Loucy (cell line): ENCODE data around the gene FLII.

Experiments
- H2AFZ ChIP-seq: fragments of 200-600 bp; sonication (generic); 2 replicates; pipeline ENCODE4 v1.6.0; 2016; ENCODE audit warnings: antibody characterized with exemption, mild to moderate bottlenecking, low read length, moderate library complexity
- H3F3A ChIP-seq: fragments of 200-600 bp; 2 replicates; pipeline ENCODE4 v1.6.0; 2016; ENCODE audit warnings: antibody characterized with exemption, low read depth, mild to moderate bottlenecking
- H3K27me3 ChIP-seq: fragments of 200-600 bp; sonication (generic); 2 replicates; pipeline ENCODE4 v1.6.1; 2014; ENCODE audit warnings: low read length, mild to moderate bottlenecking; ENCODE audit not compliant: insufficient read depth, poor library complexity, severe bottlenecking
- H3K36me3 ChIP-seq: fragments of 200-600 bp; sonication (generic); 2 replicates; pipeline ENCODE4 v1.6.1; 2016; ENCODE audit warnings: low read length; ENCODE audit not compliant: insufficient read depth
- H3K4me1 ChIP-seq: fragments of 200-600 bp; sonication (generic); 2 replicates; pipeline ENCODE4 v1.5.1; 2014; ENCODE audit warnings: low read length, mild to moderate bottlenecking; ENCODE audit not compliant: insufficient read depth, poor library complexity, severe bottlenecking
- H3K4me2 ChIP-seq: fragments of 200-600 bp; sonication (generic); 2 replicates; pipeline ENCODE4 v1.6.0; 2014; ENCODE audit warnings: antibody characterized with exemption, low read length, low read depth, mild to moderate bottlenecking; ENCODE audit not compliant: poor library complexity, severe bottlenecking
- H3K4me3 ChIP-seq: fragments of 200-600 bp; sonication (generic); 2 replicates; pipeline ENCODE4 v1.5.1; 2014; ENCODE audit warnings: low read length, mild to moderate bottlenecking, mixed read lengths; ENCODE audit not compliant: poor library complexity, severe bottlenecking
- H3K79me2 ChIP-seq: fragments of 200-600 bp; sonication (generic); 2 replicates; pipeline ENCODE4 v1.6.1; 2014; ENCODE audit warnings: low read length; ENCODE audit not compliant: insufficient read depth
- H3K9ac ChIP-seq: fragments of 200-600 bp; sonication (generic); 2 replicates; pipeline ENCODE4 v1.6.0; 2014; ENCODE audit warnings: mild to moderate bottlenecking, low read depth, low read length, moderate library complexity; ENCODE audit not compliant: poor library complexity, severe bottlenecking
- H3K9me2 ChIP-seq: fragments of 200-600 bp; sonication (generic); replicated peaks from 2 replicates; pipeline ENCODE4 v1.6.1; 2016; ENCODE audit warnings: low read depth, low read length, mixed read lengths
- H3K9me3 ChIP-seq: fragments of 200-600 bp; sonication (generic); 2 replicates; pipeline ENCODE4 v1.6.1; 2014; ENCODE audit warnings: mild to moderate bottlenecking, antibody characterized with exemption, low read length, low read depth; ENCODE audit not compliant: insufficient read depth
- H4K20me1 ChIP-seq: fragments of 200-600 bp; sonication (generic); 2 replicates; pipeline ENCODE4 v1.6.0; 2014; ENCODE audit warnings: antibody characterized with exemption, low read length, mild to moderate bottlenecking; ENCODE audit not compliant: insufficient read depth, poor library complexity, severe bottlenecking
- EZH2phosphoT487 ChIP-seq: fragments of 200-600 bp; IDR thresholded peaks from 2 replicates; pipeline ENCODE4 v1.6.1; 2018; ENCODE audit warnings: antibody characterized with exemption, mild to moderate bottlenecking, moderate library complexity, borderline replicate concordance
- TF ChIP-seq, protein P1 (sequence below): fragments of 200-600 bp; sonication (generic); conservative IDR thresholded peaks from 2 replicates; pipeline ENCODE4 v1.5.1; 2014; ENCODE audit warnings: mild to moderate bottlenecking, antibody characterized with exemption, low read length

Gene FLII

DNA sequence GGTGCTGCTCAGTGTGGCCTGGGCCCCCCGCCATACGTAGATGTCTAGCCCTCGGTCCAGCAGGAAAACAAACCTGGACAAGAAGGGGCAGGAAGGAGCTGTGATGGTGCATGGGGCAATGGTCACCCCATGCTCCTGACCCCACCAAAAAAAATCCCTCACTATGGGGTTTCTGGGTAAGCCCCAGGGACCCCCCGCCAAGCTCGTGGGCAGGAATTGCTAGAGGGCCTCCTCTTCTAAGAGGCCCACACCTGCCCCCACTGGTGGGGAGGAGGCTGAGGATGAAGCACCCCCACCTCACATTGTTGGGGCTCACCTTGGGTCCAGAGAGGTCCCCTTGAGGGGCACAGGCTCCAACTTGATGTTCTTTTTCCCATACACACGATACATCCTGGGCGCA lies 9.7 kb downstream of the FLII start:
- no peak for TF ChIP-seq EZH2phosphoT487
- TF ChIP-seq, protein P1, sequence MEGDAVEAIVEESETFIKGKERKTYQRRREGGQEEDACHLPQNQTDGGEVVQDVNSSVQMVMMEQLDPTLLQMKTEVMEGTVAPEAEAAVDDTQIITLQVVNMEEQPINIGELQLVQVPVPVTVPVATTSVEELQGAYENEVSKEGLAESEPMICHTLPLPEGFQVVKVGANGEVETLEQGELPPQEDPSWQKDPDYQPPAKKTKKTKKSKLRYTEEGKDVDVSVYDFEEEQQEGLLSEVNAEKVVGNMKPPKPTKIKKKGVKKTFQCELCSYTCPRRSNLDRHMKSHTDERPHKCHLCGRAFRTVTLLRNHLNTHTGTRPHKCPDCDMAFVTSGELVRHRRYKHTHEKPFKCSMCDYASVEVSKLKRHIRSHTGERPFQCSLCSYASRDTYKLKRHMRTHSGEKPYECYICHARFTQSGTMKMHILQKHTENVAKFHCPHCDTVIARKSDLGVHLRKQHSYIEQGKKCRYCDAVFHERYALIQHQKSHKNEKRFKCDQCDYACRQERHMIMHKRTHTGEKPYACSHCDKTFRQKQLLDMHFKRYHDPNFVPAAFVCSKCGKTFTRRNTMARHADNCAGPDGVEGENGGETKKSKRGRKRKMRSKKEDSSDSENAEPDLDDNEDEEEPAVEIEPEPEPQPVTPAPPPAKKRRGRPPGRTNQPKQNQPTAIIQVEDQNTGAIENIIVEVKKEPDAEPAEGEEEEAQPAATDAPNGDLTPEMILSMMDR = no peak
- Histone ChIP-seq H3K4me1 (no peaks in the 10 kb centered on the region), H3K27me3 (no peaks in the 10 kb centered on the region), H3K9ac (no peak overlapping the region), H3K79me2 (no peaks in the 10 kb centered on the region), H2AFZ (no peak overlapping the region), H4K20me1 (no peaks in the 10 kb centered on the region), H3K4me3 (no peak overlapping the region), H3K9me3 (no peaks in the 10 kb centered on the region), H3F3A (no peaks in the 10 kb centered on the region), H3K9me2 (no peaks in the 10 kb centered on the region), H3K36me3 (peaks cover 70% of the 10 kb centered on the region; the same call in 1 of the 2 replicates), H3K4me2 (no peak overlapping the region)

DNA sequence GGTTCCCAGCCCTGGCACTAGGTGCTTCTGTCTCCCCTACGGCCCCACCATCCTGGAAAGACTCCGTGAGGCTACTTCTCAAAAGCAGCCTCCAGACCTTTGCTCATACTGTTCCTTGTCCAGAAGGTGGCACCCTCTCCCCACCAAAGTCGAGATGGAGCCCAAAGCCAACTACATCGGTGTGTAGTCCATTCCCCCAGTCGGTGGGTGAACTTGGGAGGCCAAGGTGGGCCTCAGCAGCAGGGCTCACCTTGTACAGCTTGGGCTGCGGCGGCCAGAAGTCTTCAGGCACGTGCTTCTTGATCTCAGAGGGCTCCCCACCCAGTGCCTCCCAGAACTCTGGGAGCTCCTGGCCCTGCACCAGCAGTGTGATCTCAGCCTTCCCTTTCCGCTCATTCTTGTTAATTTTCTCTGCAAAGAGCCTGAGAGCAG lies 10.2 kb downstream of the FLII start:
- no peak overlapping the region for H3K4me3 ChIP-seq
- no peaks in the 10 kb centered on the region for H3K9me3 ChIP-seq
- no peaks in the 10 kb centered on the region for H3F3A ChIP-seq
- H3K79me2 ChIP-seq = no peaks in the 10 kb centered on the region
- no peaks in the 10 kb centered on the region for H4K20me1 ChIP-seq
- H3K9ac ChIP-seq = no peak overlapping the region
- H3K36me3 ChIP-seq = peaks cover 66% of the 10 kb centered on the region; the same call in 1 of the 2 replicates
- H3K4me1 ChIP-seq = no peaks in the 10 kb centered on the region
- no peaks in the 10 kb centered on the region for H3K27me3 ChIP-seq
- no peak overlapping the region for H3K4me2 ChIP-seq
- no peak overlapping the region for H2AFZ ChIP-seq
- H3K9me2 ChIP-seq = no peaks in the 10 kb centered on the region
- no peak for TF ChIP-seq EZH2phosphoT487
- TF ChIP-seq, protein P1 = peak; percentile 76

DNA sequence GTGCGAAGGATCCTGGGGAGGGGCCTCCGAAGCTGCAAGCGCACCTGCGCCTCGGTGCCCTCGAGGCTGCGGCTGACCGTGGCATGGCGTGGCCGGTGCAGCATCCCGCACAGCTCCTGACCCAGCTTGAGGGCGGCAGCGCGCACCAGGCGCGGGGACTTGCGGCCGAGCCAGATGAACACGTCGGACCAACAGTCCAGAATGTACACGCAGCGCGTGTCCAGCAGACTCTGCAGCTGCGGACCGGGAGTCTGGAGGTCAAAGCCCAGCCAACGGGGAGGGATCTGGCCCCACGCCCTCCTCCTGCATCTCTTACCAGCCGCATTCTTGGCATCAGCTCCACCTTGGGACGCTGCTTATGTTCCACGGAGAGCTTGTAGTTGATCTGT lies 10.9 kb downstream of the FLII start:
- Histone ChIP-seq H2AFZ (no peak overlapping the region), H4K20me1 (no peaks in the 10 kb centered on the region), H3K9me3 (no peaks in the 10 kb centered on the region), H3K36me3 (peaks cover 60% of the 10 kb centered on the region; the same call in 1 of the 2 replicates), H3F3A (no peaks in the 10 kb centered on the region), H3K4me1 (no peaks in the 10 kb centered on the region), H3K27me3 (no peaks in the 10 kb centered on the region), H3K79me2 (no peaks in the 10 kb centered on the region), H3K9ac (no peak overlapping the region), H3K4me2 (no peak overlapping the region), H3K4me3 (no peak overlapping the region), H3K9me2 (no peaks in the 10 kb centered on the region)
- TF ChIP-seq, protein P1 = no peak
- TF ChIP-seq EZH2phosphoT487 = no peak
